OCI-LY3 (cell line): ENCODE data around the gene ALG2.

ENCODE experiments used
- H2AFZ ChIP-seq: fragments of 200-600, 300-600 bp; shearing (Covaris generic); 2 replicates; pipeline ENCODE4 v1.6.0; 2014; ENCODE audit warnings: antibody characterized with exemption, low read depth, low read length
- H3K27ac ChIP-seq: fragments of 200-600, 300-600 bp; sonication (generic); 2 replicates; pipeline ENCODE4 v1.5.1; 2014; ENCODE audit warnings: mild to moderate bottlenecking, low read length, moderate library complexity, mixed read lengths
- H3K27me3 ChIP-seq: fragments of 200-600, 300-600 bp; sonication (generic); 2 replicates; pipeline ENCODE4 v1.6.1; 2014; ENCODE audit warnings: low read depth, low read length, mixed read lengths
- H3K36me3 ChIP-seq: fragments of 200-600, 300-600 bp; sonication (generic); replicated peaks from 2 replicates; pipeline ENCODE3; 2014; ENCODE audit warnings: low read depth, low read length, mixed read lengths
- H3K4me1 ChIP-seq: fragments of 300-600, 200-600 bp; sonication (generic); 2 replicates; pipeline ENCODE4 v1.6.1; 2014; ENCODE audit warnings: low read length, mixed read lengths
- H3K4me2 ChIP-seq: fragments of 200-600, 300-600 bp; sonication (generic); 2 replicates; pipeline ENCODE4 v1.6.1; 2014; ENCODE audit warnings: low read length, mixed read lengths
- H3K4me3 ChIP-seq: fragments of 300-600, 200-600 bp; sonication (generic); 2 replicates; pipeline ENCODE4 v1.5.1; 2014; ENCODE audit warnings: antibody characterized with exemption, mild to moderate bottlenecking, low read length, moderate library complexity
- H3K79me2 ChIP-seq: fragments of 300-600, 200-600 bp; shearing (Covaris generic); 2 replicates; pipeline ENCODE4 v1.6.1; 2014; ENCODE audit warnings: mild to moderate bottlenecking, low read length, mixed read lengths
- H3K9ac ChIP-seq: fragments of 300-600, 200-600 bp; shearing (Covaris generic); 2 replicates; pipeline ENCODE4 v1.6.0; 2014; ENCODE audit warnings: mild to moderate bottlenecking, low read length, moderate library complexity
- H3K9me3 ChIP-seq: fragments of 200-600, 300-600 bp; shearing (Covaris generic); 2 replicates; pipeline ENCODE4 v1.6.1; 2014; ENCODE audit warnings: low read length, mixed read lengths; ENCODE audit not compliant: insufficient read depth
- H4K20me1 ChIP-seq: fragments of 200-600, 300-600 bp; sonication (generic); 2 replicates; pipeline ENCODE4 v1.6.1; 2016; ENCODE audit warnings: low read length, mixed read lengths; ENCODE audit not compliant: insufficient read depth
- EZH2phosphoT487 ChIP-seq: fragments of 200-600 bp; shearing (Covaris generic); IDR thresholded peaks from 2 replicates; pipeline ENCODE4 v1.6.1; 2018; ENCODE audit warnings: antibody characterized with exemption, mixed run types, low read depth
- TF ChIP-seq, protein P1 (sequence below): fragments of 200-600, 300-600 bp; sonication (generic); IDR thresholded peaks from 2 replicates; pipeline ENCODE4 v1.5.1; 2014; ENCODE audit warnings: antibody characterized with exemption, low read length, low read depth

ALG2 gene

DNA sequence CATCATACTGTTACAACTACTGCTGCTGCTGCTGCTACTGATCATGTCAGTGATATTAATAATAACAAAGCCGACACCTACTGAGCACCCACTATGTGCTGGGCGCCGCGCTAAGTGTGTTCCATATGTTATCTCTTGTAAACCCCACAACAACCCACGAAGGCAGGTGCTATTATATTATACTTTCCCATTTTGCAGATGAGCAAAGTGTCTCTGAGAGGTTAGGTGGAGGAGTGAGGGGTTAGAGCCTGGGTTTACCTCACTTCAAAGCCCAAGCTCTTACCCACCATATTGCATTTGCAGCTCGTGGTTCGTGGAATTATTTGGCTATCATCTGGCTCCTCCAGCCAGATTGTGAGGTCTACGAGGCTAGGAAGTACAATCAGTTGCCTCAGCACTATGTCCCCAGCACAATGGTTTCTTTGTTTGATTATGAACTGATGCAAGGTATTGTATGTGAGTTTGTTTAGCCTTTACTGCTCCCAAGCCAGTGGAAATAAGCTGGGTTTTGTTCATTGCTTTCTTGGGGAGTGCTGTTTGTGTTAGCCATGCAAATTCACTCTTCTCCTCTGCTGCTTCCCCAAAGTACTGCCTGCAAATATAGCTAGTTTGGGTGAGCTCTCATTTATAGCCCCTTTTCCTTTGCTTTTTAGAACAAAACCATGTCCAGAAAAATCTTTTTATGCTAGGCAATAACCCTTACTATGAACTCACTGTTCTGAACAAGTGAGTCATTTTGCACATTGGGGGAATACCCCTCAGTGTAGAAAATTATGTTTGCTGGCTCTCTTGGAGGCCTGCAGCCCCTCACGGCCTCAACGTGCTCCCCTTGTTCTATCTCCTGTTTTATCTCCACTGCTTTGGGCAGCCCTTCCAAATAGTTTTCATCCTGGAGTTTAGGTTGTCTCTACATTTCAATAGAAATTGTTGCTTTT lies 47.9 kb downstream of the ALG2 start:
- Histone ChIP-seq H3K9me3 (no peaks in the 10 kb centered on the region), H3K36me3 (peaks cover 38% of the 10 kb centered on the region), H4K20me1 (peaks cover 21% of the 10 kb centered on the region; the same call in 1 of the 2 replicates), H3K27ac (peak overlapping the region; percentile 16), H2AFZ (no peak overlapping the region), H3K27me3 (no peaks in the 10 kb centered on the region), H3K4me3 (peak overlapping the region; percentile 25), H3K4me2 (peak overlapping the region; percentile 65), H3K9ac (peak overlapping the region; percentile 17; the same call in 1 of the 2 replicates), H3K79me2 (peaks cover 47% of the 10 kb centered on the region), H3K4me1 (peaks cover 60% of the 10 kb centered on the region)
- TF ChIP-seq, protein P1, sequence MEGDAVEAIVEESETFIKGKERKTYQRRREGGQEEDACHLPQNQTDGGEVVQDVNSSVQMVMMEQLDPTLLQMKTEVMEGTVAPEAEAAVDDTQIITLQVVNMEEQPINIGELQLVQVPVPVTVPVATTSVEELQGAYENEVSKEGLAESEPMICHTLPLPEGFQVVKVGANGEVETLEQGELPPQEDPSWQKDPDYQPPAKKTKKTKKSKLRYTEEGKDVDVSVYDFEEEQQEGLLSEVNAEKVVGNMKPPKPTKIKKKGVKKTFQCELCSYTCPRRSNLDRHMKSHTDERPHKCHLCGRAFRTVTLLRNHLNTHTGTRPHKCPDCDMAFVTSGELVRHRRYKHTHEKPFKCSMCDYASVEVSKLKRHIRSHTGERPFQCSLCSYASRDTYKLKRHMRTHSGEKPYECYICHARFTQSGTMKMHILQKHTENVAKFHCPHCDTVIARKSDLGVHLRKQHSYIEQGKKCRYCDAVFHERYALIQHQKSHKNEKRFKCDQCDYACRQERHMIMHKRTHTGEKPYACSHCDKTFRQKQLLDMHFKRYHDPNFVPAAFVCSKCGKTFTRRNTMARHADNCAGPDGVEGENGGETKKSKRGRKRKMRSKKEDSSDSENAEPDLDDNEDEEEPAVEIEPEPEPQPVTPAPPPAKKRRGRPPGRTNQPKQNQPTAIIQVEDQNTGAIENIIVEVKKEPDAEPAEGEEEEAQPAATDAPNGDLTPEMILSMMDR: no peak
- TF ChIP-seq EZH2phosphoT487: no peak

DNA sequence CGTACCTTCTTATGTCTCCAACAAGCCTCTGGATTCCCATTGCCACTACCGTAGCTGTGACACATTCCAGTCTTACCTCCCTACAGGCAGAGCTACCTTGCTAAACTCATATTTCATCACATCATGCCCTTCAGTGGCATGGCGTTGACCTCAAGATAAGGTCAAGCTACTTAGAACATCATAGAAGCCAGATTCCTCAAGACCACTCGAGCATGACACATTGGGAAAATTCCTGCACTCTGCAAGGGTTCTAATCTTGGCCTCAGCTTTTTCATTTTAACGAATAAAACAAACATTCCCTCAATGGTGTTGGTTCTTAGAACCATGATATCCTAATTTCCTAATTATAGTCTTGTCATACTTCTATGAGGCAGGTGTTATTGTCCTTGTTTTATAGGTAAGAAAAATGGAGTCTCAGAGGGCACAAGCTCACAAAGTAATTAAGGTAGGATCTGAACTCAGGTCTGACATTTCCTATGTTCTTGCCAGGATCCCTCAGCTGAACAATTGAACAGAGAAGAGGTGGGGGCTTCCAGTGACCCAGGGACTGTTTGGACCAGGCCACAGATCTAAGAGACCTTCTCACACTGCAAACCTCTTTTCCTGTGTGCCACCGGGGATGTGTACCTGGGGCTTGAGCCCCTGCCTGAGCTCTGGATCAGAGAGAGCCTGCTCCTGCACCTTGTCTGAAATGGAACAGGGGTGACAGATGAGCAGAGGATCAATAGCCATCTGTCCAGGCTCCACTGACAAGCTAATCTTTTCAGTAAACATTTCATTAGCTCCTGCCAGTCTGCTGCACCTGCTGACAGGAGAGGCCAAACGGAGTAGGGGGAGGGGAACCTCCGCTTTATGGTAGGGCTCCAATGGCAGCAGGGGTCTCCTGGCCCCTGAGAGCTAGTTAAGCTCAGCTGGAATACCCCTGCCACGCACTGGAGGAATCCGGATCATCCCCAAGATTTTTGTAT lies 49.3 kb downstream of the ALG2 start:
- no peaks in the 10 kb centered on the region for H3K27me3 ChIP-seq
- peaks cover 58% of the 10 kb centered on the region for H3K4me1 ChIP-seq

GRCh38 chr9:99171225-99172123 lies 50.3 kb downstream of the ALG2 start:
- Histone ChIP-seq H4K20me1 (peaks cover 33% of the 10 kb centered on the region; the same call in 1 of the 2 replicates), H3K4me2 (no peak overlapping the region), H3K4me3 (no peak overlapping the region), H3K79me2 (peaks cover 59% of the 10 kb centered on the region), H3K27ac (no peak overlapping the region), H3K9ac (no peak overlapping the region), H2AFZ (no peak overlapping the region), H3K27me3 (no peaks in the 10 kb centered on the region), H3K9me3 (no peaks in the 10 kb centered on the region), H3K36me3 (peaks cover 48% of the 10 kb centered on the region), H3K4me1 (peaks cover 57% of the 10 kb centered on the region)
- TF ChIP-seq, protein P1: no peak
- no peak for TF ChIP-seq EZH2phosphoT487

More for the DNA sequence above, 49.3 kb downstream of the ALG2 start:
- Histone ChIP-seq H4K20me1 (peaks cover 30% of the 10 kb centered on the region; the same call in 1 of the 2 replicates), H3K27ac (no peak overlapping the region), H3K9me3 (no peaks in the 10 kb centered on the region), H3K36me3 (peaks cover 47% of the 10 kb centered on the region), H3K9ac (no peak overlapping the region), H3K79me2 (peaks cover 58% of the 10 kb centered on the region), H3K4me3 (no peak overlapping the region), H2AFZ (no peak overlapping the region), H3K4me2 (no peak overlapping the region)
- TF ChIP-seq, protein P1: no peak
- no peak for TF ChIP-seq EZH2phosphoT487
